Femur (tissue), 1 donor: ENCODE results near the gene MGMT.
A peak's percentile ranks its signal among the peaks of the same experiment; 100 is the strongest.

ENCODE experiments used
- DNase-seq: peaks from one replicate; pipeline ENCODE4 v3.0.0-alpha.2; 2017

MGMT gene

DNA sequence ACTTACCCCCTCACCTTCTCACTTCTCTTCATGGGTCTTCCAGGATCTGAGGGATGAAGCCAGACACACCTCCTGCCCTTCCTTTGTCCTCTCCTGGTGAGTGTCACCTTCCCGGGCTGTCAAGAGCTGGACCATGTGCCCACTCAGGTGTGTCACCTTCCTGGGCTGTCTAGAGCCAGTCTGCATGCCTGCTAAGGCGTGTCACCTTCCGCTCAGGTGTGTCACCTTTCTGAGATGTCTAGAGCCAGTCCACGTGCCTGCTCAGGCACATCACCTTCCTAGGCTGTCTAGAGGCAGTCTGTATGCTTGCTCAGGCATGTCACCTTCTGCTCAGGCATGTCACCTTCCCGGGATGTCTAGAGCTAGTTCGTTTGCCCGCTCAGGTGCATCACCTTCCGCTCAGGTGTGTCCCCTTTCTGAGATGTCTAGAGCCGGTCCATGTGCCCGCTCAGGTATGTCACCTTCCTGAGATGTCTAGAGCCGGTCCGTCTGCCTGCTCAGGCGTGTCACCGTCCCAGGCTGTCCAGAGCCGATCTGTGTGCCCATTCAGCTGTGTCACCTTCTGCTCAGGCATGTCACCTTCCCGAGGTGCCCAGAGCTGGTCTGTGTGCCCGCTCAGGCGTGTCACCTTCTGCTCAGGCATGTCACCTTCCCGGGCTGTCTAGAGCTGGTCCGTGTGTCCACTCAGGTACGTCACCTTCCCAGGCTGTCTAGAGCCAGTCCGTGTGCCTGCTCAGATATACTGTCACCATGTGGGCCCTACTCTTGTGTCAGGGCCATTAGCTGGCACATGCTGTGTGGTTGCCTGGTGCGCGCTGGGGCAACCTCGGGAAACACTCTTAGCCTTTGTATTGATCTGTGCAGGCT is 251.7 kb downstream of the MGMT start:
- DNase-seq = peak; percentile 13

DNA sequence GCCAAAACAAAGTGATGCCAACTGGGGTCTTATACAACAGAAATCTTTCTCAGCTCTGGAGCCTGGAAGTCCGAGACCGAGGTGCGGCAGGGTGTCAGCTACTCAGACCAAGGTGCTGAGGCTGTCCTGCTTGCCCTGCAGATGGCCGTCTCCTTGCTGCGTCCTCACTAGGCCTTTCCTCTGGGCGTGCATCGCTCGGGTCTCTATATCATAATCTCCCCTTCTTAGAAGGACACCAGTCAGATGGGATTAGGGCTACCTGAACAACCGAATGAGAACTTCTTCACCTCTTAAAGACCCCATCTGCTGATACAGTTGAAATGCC is 252.3 kb downstream of the MGMT start:
- no peak for DNase-seq

DNA sequence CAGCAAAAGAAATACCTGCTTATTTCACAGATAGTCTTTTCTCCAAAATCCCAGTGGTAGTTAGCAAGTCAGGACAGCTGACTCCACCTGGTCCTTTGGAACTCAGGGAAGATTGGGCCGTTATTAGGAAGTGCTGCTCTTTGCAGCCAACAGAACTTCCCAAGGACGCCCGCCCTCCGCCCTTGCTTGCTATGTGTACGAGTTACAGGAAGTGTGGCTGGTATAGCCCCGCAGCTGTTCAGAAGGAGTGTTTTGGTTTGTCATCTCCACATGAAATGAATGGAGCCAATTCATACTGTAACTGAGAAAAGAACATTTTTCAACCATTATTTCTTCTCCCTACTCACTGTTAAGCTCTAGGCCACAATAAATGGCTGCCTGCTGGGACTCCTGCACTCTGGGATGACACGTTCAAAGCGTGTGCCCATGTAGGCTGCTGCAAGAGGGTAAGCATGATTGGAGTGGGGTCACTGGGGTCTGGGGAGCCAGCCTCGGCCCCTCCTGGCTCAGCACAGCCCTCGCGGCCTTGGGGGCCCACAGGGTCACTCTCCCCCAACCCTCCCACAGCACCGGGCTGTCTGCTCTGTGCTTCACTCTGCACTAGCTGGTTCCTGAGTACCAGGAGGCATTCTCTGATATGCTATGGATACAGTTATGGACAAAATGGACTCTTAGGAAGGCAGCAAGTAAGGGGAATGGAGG is 253.0 kb downstream of the MGMT start:
- peak; percentile 29 for DNase-seq

DNA sequence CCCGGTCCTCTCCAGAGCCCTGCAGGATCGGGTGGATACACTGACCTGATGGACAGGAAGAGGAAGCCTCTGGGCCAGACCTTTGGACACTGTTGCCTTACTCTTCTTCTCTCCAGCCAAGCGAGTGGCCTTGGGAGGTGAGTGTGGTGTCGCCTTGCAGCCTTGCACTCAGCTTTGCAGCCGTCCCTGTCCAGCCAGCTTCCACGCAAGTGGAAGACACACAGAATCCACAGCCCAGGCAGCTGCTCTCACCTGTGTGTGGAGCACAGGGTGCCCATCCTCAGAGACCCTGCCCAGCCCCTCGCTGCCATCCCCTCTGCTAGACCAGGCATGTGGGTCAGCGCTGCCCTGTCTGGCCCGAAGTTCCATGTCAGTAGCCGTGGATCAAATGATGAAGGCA is 258.0 kb downstream of the MGMT start:
- no peak for DNase-seq

DNA sequence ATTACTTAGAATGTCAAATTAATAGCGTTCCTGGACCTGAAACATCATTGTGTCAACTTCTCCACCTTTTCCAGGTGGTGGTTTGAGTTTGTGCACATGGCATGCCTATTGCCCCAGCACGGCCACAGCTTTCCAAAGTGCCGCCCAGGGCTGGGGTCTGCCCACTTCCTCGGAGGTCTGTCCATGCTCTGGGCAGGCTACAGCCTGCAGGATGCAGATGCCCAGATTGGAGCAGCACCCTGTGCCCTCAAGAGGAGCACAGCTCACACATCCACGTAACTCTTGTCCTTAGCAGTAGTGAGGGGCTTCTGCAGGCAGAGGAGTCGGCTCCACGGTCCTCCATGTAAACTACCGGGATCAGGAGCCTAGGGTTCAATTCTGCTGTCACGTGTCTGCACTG is 258.4 kb downstream of the MGMT start:
- no peak for DNase-seq

DNA sequence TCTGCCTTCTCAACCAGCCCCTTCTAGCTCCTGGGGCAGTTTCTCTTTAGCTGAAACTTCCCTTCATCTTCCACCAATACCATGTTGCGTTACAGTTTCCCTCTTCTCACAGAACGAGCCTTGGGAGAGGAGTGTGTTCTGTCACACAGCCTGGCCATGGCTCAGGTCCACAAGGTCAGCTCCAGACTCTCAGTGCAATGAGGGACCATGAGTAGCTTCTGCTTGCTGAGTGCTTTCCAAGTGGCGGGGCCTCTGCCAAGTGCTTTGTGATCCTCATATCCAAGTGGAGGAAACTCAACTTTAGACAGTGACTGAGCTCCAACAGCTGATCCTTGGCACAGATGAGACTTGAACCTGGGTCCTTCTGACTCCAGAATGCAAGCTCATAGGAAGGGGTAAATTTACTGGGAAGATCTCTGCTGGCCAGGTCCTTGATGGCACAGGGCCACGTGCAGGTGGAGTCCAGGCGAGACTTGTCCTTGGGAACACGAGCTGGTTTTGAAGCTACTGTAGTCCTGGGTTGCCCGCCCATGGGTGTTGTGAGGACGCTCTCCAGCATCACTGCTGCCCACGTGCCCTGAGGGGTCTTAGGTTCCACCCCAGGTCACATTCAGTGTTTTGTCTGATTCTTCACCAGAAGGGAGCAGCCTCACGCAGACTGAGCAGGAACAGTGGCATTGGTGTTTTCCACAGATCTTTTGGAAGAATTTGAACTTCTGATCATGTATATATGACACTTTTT is 259.0 kb downstream of the MGMT start:
- no peak for DNase-seq

DNA sequence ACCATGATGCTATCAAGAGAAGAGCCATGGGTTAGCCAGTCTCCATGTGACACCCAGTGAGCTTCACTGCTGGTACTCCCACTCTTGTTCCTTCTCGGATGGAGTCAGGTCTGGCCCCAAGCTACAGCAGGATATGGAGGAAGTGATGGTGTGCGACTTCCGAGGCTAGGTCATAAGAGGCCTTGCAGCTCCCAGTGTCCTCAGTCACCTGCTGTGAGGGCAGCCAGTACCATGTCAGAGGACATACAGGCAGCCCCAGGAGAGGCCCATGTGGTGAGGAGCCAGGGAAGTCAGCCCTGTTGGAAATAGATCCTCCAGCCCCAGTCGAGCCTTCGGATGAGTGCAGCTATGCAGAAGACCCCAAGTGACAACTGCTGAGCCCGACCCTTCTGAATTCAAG is 260.0 kb downstream of the MGMT start:
- no peak for DNase-seq

DNA sequence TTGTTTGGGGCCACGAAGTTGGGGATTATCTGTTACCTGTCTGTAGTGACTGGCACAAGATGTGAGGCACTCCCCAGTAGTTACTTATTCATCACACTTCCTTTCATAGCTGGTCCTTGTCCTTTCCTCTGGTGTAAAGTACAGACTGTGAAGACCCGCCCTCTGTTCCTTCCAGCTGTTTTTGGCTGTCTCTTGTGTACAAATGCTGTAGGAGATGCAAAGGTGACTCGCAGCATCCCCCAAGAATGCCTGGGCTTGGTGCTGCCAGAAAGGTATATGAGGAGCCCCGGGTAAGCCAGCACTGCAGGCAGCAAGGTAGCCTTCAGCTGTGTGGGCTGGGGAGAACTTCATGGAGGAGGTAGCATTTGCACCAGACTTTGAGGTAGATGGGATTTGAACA is 260.5 kb downstream of the MGMT start:
- DNase-seq = no peak

DNA sequence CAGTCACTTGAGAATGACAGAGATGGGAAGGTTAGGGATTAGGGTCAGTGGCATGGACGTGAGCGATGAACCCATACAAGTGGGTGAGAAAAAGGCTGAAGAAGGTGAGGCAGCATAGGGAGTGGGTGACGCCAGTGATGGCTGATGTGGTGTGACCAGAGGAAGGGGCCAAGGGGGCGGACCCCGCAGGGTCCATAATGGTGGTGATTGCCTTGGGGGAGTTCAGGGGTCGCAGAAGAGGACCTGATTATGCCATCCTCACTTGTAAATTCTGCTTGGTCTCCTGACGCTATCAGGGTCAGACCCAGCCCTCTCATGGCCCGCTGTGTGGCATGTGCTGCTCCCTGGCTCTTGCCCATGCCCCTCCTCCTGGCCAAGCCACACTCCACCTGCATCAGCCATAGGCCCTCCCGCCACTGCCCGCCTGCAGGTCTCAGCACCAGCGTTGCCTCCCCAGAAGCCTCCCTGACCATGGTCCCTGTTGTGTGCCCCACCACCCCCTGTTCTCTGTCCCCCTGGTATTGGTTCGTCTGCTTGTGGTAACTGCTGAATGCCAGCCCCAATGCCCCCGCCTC is 261.3 kb downstream of the MGMT start:
- DNase-seq = no peak

DNA sequence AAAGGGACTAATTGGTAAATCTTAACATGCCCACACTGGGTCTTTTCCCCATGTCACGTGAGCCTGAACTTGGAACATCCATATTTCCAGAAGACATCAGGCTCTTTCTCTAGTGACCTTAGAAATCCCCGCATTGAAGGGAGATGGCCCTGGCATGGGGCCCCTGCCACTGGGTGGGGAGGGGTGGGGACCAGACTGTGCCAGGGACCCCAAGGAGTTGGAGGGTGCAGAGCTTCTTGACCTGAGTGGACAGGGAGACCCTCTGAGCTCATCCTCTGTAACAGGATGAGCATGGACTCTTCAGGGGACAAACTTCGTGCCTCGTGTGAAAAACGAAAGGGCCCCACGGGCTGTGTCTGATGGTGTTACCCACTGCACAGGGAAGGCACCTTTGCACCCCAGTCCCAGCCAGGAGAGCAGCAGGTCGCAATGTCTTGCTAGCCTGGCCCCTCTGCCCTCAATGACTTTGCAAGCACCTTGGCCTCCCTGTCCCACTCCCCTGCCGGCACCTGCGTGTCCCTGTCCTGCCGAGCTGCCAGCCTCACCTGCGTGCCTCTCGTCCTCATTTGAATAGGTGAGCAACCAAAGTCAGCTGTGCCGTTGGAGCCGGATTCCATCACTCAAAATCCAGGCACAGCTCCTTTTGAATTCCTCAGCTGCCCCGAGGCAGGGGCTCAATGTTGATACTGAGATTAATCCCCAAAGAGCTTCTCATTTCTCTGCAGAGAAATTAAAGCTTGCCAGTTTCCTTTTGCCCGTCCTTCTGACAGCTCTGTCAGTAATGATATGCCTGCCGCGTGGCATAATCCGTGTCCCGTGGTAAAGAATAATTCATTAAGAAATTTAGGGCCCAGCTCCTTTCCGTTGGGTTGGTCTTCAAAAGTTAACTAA is 262.1 kb downstream of the MGMT start:
- DNase-seq = no peak

DNA sequence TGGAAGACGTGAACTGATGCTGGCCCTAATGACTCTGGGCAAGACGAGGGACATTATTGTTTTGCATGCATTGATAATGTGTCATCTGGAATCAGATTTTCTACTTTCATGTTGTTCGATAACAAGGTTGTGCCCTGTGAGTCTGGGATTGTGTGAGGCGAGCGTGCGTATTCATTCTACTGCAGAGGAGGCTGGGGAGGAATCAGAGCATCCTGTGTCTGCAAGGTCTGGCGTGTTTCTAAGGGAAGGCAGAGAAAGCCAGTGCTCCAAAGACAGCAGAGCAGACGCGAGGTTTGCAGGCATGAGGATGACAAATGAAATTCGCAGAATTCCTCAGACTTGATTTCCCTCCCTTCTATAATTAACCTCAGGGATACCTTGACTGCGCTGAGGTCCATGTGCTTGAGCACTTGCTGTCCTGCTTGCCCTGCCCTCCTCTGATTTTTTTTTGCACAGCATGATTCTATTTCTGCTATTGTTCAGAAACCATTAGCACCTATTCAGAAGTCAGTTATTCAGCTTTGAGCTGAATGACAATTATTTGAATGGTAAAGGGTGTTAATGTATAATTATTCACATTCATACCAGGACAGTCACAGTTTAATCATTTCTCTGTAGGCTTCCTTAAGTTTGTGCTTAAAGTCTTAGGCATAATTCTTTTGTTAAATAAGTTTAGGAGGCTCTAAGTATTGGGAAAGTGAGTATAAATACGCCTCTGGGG is 263.4 kb downstream of the MGMT start:
- DNase-seq = no peak

DNA sequence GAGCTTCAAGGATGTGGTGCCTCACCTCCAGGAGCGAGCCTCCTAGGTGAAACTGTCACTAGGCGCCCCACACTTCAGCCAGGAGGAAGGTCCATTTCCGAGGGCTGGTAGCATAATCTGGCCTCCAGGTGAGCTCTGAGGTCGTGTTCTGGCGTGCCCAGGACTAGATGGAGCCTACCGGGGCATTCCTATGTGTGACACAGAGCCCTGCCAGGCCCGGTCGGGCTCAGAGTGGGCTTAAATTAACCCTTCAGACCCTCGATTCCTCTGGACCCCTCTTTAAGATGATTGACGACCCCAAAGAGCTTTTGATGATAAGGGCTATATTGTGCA is 263.9 kb downstream of the MGMT start:
- no peak for DNase-seq

DNA sequence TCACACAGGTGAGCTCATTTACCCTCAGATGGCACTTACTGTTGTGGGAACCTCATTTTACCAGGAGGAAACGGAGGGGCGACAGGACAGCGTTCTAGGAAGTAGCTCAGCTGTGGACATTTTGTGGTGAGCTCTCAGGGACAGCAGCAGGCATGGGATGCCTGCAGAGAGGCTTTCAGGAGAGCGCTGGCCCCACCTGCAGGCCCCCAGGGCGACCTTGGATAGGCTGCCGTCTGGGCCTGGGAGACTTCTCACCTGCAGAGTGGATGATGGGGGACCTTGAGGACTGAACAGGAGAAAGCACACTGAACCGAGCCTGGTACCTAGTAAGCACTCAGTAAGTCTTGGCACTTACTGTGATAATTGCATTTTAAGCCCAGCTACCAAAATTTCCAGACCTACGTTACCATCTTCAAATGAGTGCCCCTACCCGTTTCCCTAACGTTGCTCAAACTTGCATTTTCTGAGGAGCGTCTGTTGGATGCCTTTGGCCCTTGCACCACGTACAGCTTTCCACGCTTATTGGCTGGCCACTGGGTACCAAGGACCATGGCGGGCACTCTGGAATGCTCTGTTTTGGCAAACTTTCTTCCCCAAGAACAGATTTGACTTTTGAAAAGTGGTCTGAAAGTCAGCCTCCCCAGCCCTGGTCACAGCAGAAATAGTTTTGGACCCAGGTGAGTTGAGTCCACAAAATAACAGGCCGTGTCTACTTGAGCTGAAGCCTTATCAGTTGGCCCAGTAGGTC is 273.7 kb downstream of the MGMT start:
- DNase-seq = no peak

DNA sequence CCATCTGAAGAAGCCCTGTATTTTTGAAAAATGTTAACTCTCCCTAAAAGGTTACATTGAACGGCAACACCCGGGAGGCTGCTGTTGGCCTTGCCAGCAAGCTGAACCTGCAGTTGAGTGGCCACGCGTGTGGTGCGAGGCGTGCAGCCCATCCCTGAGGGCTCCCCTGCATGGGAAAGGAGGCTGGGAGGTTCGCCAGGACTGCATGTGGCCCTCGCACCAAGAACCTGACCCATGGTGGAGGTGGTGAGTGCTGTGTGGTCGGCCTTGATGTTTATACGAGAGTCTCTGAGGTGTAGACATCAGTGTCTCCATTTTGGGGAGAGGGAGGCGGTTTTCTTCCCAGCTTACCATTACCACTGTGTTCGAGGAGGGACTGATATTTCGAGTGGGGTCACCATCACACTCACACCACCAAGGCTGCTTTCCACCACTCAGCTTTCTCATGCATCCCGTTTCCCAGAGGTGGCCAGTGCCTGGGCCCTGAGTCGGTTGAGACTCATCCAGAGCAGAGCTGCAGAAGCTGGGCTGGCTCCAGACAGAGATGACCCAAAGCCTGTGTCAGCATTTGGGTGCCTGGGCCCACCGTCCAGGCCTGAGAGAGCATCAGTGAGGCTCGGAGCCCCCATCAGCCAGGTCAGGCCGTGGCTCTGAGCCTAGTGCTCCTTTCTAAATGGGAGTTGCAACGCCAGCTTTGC is 274.4 kb downstream of the MGMT start:
- DNase-seq = peak; percentile 9

DNA sequence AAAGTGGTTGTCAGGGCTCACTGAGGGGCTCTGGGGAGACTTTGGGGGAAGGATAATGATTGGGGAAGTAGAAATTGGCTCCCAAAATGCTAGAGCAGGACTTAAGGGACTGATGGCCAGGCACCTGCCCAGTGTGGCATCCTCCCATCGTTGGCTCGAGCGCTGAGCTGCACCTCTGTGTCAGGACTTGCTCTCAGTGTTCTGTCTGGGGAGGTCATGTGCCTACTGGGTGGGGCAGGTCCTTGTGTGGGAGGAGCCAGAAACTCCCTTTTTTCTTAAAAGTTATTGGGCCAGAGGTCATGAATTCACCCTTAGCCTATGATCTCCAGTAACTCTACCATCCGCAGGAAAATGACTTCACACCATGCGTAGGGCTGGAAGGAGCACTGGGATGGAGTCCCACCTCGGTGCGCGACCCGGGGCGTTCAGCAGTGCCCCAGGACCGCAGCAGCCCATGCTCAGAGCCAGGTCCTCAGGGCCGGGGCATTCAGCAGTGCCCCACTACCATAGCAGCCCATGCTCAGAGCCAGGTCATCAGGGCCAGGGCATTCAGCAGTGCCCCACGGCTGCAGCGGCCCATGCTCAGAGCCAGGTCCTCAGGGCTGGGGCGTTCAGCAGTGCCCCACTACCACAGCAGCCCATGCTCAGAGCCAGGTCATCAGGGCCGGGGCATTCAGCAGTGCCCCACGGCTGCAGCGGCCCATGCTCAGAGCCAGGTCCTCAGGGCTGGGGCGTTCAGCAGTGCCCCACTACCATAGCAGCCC is 275.1 kb downstream of the MGMT start:
- peak; percentile 8 for DNase-seq

DNA sequence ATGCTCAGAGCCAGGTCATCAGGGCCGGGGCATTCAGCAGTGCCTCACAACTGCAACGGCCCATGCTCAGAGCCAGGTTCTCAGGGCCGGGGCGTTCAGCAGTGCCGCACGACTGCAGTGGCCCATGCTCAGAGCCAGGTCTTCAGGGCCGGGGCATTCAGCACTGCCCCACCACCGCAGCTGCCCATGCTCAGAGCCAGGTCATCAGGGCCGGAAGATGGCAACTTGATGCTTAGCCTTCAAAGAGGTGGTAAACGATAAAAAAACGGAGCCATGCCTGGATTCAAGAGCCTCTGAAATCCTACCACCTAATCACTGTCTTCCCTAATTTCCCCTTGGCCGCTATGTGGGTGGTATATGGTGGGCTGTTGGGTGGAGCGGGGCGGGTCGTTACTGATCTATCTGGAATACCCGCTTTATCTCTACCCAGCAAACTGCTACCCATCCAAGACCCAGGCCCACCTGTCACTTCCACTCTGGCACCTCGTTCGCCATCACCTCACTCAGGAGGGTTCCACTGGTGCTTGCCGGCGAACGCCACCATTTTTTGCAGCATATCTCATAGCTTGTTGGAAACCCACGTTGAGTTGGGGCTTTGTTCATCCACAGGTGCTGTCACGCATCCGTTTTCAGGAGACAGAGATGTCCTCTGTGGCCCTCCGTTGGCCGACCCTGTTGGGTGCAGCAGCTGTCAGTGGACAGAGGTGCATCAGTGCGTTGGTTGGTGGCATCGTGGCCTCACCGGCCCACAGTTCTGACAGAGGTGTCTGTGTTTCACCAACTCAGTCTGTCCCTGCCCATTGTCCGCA is 275.9 kb downstream of the MGMT start:
- DNase-seq = peak; percentile 6

DNA sequence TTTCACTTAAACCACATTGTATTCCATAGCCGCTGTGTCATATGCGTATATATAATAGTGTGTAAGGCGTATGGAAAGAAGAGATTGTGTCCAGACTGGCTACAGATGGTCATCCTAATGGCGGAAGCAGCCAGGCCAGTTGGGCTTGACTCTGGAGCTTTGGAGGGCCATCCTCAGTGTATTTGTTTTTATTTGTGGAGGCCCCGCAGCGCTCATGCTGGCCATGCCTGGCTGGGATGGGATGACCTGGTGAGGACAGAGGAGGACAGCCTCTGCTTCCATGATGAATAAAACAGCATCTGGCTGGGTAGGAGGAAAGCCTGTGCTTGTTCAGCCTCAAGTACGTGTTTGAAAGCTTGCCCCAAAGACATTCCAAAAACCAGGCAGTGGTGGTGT is 276.7 kb downstream of the MGMT start:
- DNase-seq = no peak
